Lower lobe of right lung (tissue), 2 donors: ENCODE results near the gene BTG2. TPM values are rescaled to one million over a fixed set of nuclear protein-coding genes. Genes with fewer than 3 reads are reported as not detected.
"Not testable (repeated sequence)": the region's sequence is repeated elsewhere in the genome, so short reads cannot be mapped to it uniquely, and the experiment has no call there.

Experiments
- ATAC-seq, 2 donors: fragments of 200-7000 bp; cut with Tn5 transposase; one replicate each; pipeline ENCODE4 v1.9.1; 2020 to 2022; ENCODE audit warnings: mild to moderate bottlenecking in 2 of 2, moderate library complexity in 2 of 2
- DNase-seq: peaks from one replicate; pipeline ENCODE4 v3.0.0-alpha.2; 2020
- H3K27ac ChIP-seq: fragments of 200-600 bp; one replicate; pipeline ENCODE4 v1.8.0; 2022
- H3K27me3 ChIP-seq: fragments of 200-600 bp; one replicate; pipeline ENCODE4 v1.8.0; 2022; ENCODE audit warnings: low read depth
- H3K36me3 ChIP-seq: fragments of 200-600 bp; one replicate; pipeline ENCODE4 v1.8.0; 2022; ENCODE audit warnings: mild to moderate bottlenecking
- H3K4me1 ChIP-seq: fragments of 200-600 bp; one replicate; pipeline ENCODE4 v1.8.0; 2022
- H3K4me3 ChIP-seq: fragments of 200-600 bp; one replicate; pipeline ENCODE4 v1.8.0; 2022; ENCODE audit warnings: mild to moderate bottlenecking
- H3K9me3 ChIP-seq: fragments of 200-600 bp; one replicate; pipeline ENCODE4 v1.8.0; 2022
- CTCF ChIP-seq: fragments of 200-600 bp; IDR thresholded peaks from one replicate; pipeline ENCODE4 v1.8.0; 2022; ENCODE audit warnings: antibody characterized with exemption, mild to moderate bottlenecking
- intact Hi-C: fragments of 100-400 bp; cut with DNase I; formaldehyde crosslinking; loops from one replicate; pipeline ENCODE4 v1.11.0; 2022
- long read RNA-seq: library from polyadenylated mRNA; unstranded; transcript quantifications from one replicate; pipeline ENCODE4 v2.0.0, GENCODE V29; 2021
- total RNA-seq: library from RNA; stranded (reverse); fragmentation: NEBNext Ultra II Directional; extraction: Animal tissue kit (Norgen Biotek cat#: 25700); gene quantifications from one replicate; pipeline ENCODE4 v1.2.1, GENCODE V29; 2021
- donor health status: DM: no; HTN: yes; CAD: no; lungs with severe emphysema.

BTG2 gene
- total RNA-seq, result 96.7 TPM
- long read RNA-seq, transcript BTG2-201 (2 exons, 2,712 nt), result major isoform, 77 of 114 reads
- long read RNA-seq, partial matches to known transcripts, result 0 of 114 reads
- long read RNA-seq, other reads (novel, unspliced or antisense), result 37 of 114 reads

GRCh38 chr1:203304919-203305808 is at the start of gene BTG2:
TSS of gene BTG2 (plus strand) at chr1:203305519. CDS start at chr1:203305607, 88 bp downstream.
- Histone ChIP-seq H3K27me3 (no peaks in the 10 kb centered on the region), H3K4me1 (peaks cover 47% of the 10 kb centered on the region), H3K4me3 (peak within 1 kb of the TSS; percentile 99), H3K36me3 (peaks cover 34% of the 10 kb centered on the region), H3K27ac (peak within 1 kb of the TSS; percentile 99), H3K9me3 (no peaks in the 10 kb centered on the region)
- intact Hi-C loops, result no loop called here
- DNase-seq (peak; percentile 96), ATAC-seq (peak; percentile 94 to 95)
- no peak for TF ChIP-seq CTCF

- H3K4me3 ChIP-seq, H3K9me3 ChIP-seq, H3K36me3 ChIP-seq, H3K27ac ChIP-seq, H3K4me1 ChIP-seq, intact Hi-C loops, ATAC-seq, H3K27me3 ChIP-seq, DNase-seq: not testable (repeated sequence)
Measured at GRCh38 chr1:203256636-203257035, 48.7 kb upstream of the BTG2 start.

- Histone ChIP-seq H3K4me3 (no peak overlapping the region), H3K9me3 (no peaks in the 10 kb centered on the region), H3K27me3 (no peaks in the 10 kb centered on the region), H3K27ac (no peak overlapping the region), H3K4me1 (peaks cover 4% of the 10 kb centered on the region), H3K36me3 (no peaks in the 10 kb centered on the region)
- DNase-seq (no peak), ATAC-seq (no peak)
- TF ChIP-seq CTCF, result no peak
- intact Hi-C loops, result no loop called here
Measured at GRCh38 chr1:203263496-203263895, 41.8 kb upstream of the BTG2 start.

GRCh38 chr1:203264052-203264501 is 41.2 kb upstream of the BTG2 start:
- no peak for TF ChIP-seq CTCF
- no peaks in the 10 kb centered on the region for H3K9me3 ChIP-seq
- H3K27me3 ChIP-seq, result no peaks in the 10 kb centered on the region
- no peaks in the 10 kb centered on the region for H3K36me3 ChIP-seq
- DNase-seq (no peak), ATAC-seq (no peak)
- H3K27ac ChIP-seq, result no peak overlapping the region
- peaks cover 8% of the 10 kb centered on the region for H3K4me1 ChIP-seq
- H3K4me3 ChIP-seq, result no peak overlapping the region
- intact Hi-C loops, result no loop called here

- ATAC-seq (no peak), DNase-seq (no peak)
- H3K4me1 ChIP-seq, result peaks cover 9% of the 10 kb centered on the region
- H3K9me3 ChIP-seq, result no peaks in the 10 kb centered on the region
- H3K27ac ChIP-seq, result no peak overlapping the region
- H3K4me3 ChIP-seq, result no peak overlapping the region
- no peaks in the 10 kb centered on the region for H3K36me3 ChIP-seq
- intact Hi-C loops, result no loop called here
- H3K27me3 ChIP-seq, result no peaks in the 10 kb centered on the region
- TF ChIP-seq CTCF, result no peak
Measured at GRCh38 chr1:203265541-203265940, 39.8 kb upstream of the BTG2 start.

GRCh38 chr1:203266140-203266539 is 39.2 kb upstream of the BTG2 start:
- H3K27me3 ChIP-seq, H3K36me3 ChIP-seq, H3K4me3 ChIP-seq, intact Hi-C loops, ATAC-seq, H3K27ac ChIP-seq, DNase-seq, H3K9me3 ChIP-seq: not testable (repeated sequence)
- H3K4me1 ChIP-seq, result peaks cover 15% of the 10 kb centered on the region
